Pancreas (tissue), 10 donors: ENCODE results near the gene SMIM22. TPM values are rescaled to one million over a fixed set of nuclear protein-coding genes. Genes with fewer than 3 reads are reported as not detected.

Source experiments
- ATAC-seq, 4 donors: fragments of 200-7000 bp; cut with Tn5 transposase; one replicate each; pipeline versions ENCODE4 v1.8.0 to v1.9.1; 2020; ENCODE audit warnings: mild to moderate bottlenecking in 4 of 4, moderate library complexity in 4 of 4
- DNase-seq, 6 donors: peaks; one replicate each; pipeline ENCODE4 v3.0.0-alpha.2; 2020
- FAIRE-seq: peaks from 2 replicates; lab custom pipeline; 2012; peaks lifted over from hg19 to GRCh38; lab: Jason Lieb, UNC
- H3K27ac ChIP-seq, 4 donors: fragments of 200-600 bp; sonication (generic); 1 replicate in 3 of 4; 2 replicates in 1 of 4; pipeline versions ENCODE4 v1.5.0 to v1.8.0; 2020
- H3K27me3 ChIP-seq, 4 donors: fragments of 200-600 bp; one replicate each; pipeline ENCODE4 v1.8.0; 2021
- H3K36me3 ChIP-seq, 3 donors: fragments of 200-600 bp; sonication (generic) in 1 of 3; one replicate each; pipeline versions ENCODE4 v1.5.0 to v1.8.0; 2020 to 2021
- H3K4me1 ChIP-seq, 3 donors: fragments of 200-600 bp; one replicate each; pipeline ENCODE4 v1.8.0; 2021
- H3K4me3 ChIP-seq, 4 donors: fragments of 200-600 bp; sonication (generic) in 2 of 4; one replicate each; pipeline versions ENCODE4 v1.5.0 to v1.8.0; 2020 to 2021
- H3K9me3 ChIP-seq, 4 donors: fragments of 200-600 bp; one replicate each; pipeline ENCODE4 v1.8.0; 2021
- CTCF ChIP-seq, 4 donors: fragments of 200-600 bp; sonication (generic) in 3 of 4; IDR thresholded peaks; one replicate each; pipeline versions ENCODE4 v1.5.0 to v1.8.0; 2021; ENCODE audit warnings: antibody characterized with exemption in 4 of 4
- WGBS, 2 donors: extraction: QIAGEN DNeasy Blood & Tissue Kit; methylation state at CpG; one replicate each; pipeline ENCODE4 v1.1.7; 2013; 5-methylcytosine and 5-hydroxymethylcytosine counted together
- intact Hi-C, 3 donors: fragments of 100-400 bp; cut with DNase I; formaldehyde crosslinking; loops; one replicate each; pipeline versions ENCODE4 v1.11.1 to v1.14.2; 2022
- polyA plus RNA-seq, 2 donors: library from polyadenylated mRNA; stranded (reverse); fragments of 200-250 nt; gene quantifications; one replicate each; pipeline ENCODE4 v1.2.3, GENCODE V29; 2013
- total RNA-seq, 6 donors: library from RNA; stranded (reverse); fragmentation: NEBNext Ultra II Directional in 4 of 6; extraction: Animal tissue kit (Norgen Biotek cat#: 25700) in 4 of 6; gene quantifications; one replicate each; pipeline versions ENCODE4 v1.2.1 to v1.2.4, GENCODE V29; 2021 to 2023
- donor health status: healthy with polysubstance abuse.
- donor health status: DM: no; HTN: no; CAD: no; lungs with moderate emphysema.
- donor health status: DM: no; HTN: no; CAD: no.
- donor health status: control.
- donor health status: control.
- donor health status: Bipolar disorder and iron deficiency.
- donor health status: DM: yes; HTN: yes; CAD: no.
- donor health status: DM: no; HTN: no; CAD: no.
- donor health status: DM: no; HTN: no; CAD: no.
- donor health status: DM: yes; HTN: yes; CAD: no.

The SMIM22 gene
- total and polyA plus RNA-seq, 8 donors = 49.2 to 367 (median 65.5) TPM

DNA sequence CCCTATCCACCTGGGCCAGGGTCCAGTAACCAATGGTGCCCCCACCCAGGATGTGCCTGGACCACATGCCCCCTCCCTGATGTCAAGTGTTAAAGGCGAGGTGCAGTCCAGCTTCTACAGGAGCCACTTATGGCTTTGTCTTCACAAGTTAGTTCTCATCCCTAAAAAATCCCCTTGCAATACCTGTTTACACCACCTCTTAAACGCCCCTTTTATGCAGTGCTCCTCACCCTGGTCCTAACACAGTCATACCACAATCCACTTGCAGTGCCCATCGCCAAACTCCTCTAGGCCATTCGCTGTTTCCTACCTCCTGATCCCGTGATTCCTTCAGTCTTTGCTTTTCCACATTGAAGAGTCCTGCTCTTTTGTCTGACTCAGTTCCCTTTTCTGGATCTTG, 44.8 kb downstream of the SMIM22 start:
- ATAC-seq = no peak
- peaks cover 4 to 56% (median 5%) of the 10 kb centered on the region in 3 donors for H3K36me3 ChIP-seq
- 90 to 96% methylated on average over 5 of the region's 5 CpGs for WGBS, 2 donors

GRCh38 chr16:4840984-4841383, 45.8 kb downstream of the SMIM22 start:
- peaks cover 6 to 11% (median 11%) of the 10 kb centered on the region in 3 donors for H3K4me1 ChIP-seq
- DNase-seq (no peak), FAIRE-seq (no peak), ATAC-seq (no peak)
- TF ChIP-seq CTCF (IDR thresholded peaks at IDR 0.05) = no peak
- peaks cover 4 to 51% (median 5%) of the 10 kb centered on the region in 3 donors for H3K36me3 ChIP-seq
- H3K9me3 ChIP-seq = no peaks in the 10 kb centered on the region
- H3K27ac ChIP-seq = no peak overlapping the region
- H3K27me3 ChIP-seq = no peaks in the 10 kb centered on the region
- intact Hi-C loops = loop anchor here in 1 of 3 donors (10.0 kb wide), 1 partner anchor 114 kb away; the partner anchor contains the start of gene SEC14L5
- no peak overlapping the region for H3K4me3 ChIP-seq
- 73 to 76% methylated on average over 5 of the region's 5 CpGs for WGBS, 2 donors

More for the DNA sequence above, 44.8 kb downstream of the SMIM22 start:
- Histone ChIP-seq H3K4me1 (peaks cover 0 to under 1% (median under 1%) of the 10 kb centered on the region in 3 donors), H3K27me3 (no peaks in the 10 kb centered on the region), H3K9me3 (no peaks in the 10 kb centered on the region), H3K4me3 (no peak overlapping the region), H3K27ac (no peak overlapping the region)
- intact Hi-C loops = loop anchor here in 1 of 3 donors (10.0 kb wide), 1 partner anchor 115 kb away; the partner anchor contains the start of gene SEC14L5
- no peak for TF ChIP-seq CTCF (IDR thresholded peaks at IDR 0.05)
- DNase-seq (no peak), FAIRE-seq (no peak)

Other genes starting within 250 kb of the SMIM22 start
- gene C16orf96, start 239.0 kb upstream of the SMIM22 start, total RNA-seq = under 1 TPM; 0.28 to 0.47 (median 0.34) TPM
- under 1 TPM; 0.30 to 0.31 TPM for gene C16orf96, start 239.0 kb upstream of the SMIM22 start, polyA plus RNA-seq
- 10 to 100 TPM in 5 of 6 donors, 1 to 10 TPM in 1; 9.1 to 19.4 (median 14.3) TPM for gene UBALD1, start 180.5 kb upstream of the SMIM22 start, total RNA-seq
- gene UBALD1, start 180.5 kb upstream of the SMIM22 start, polyA plus RNA-seq = 10 to 100 TPM; 29.3 to 42.5 TPM
- 10 to 100 TPM; 29.0 to 43.8 (median 33.0) TPM for gene MGRN1, start 170.5 kb upstream of the SMIM22 start, total RNA-seq
- 10 to 100 TPM; 17.2 to 29.9 TPM for gene MGRN1, start 170.5 kb upstream of the SMIM22 start, polyA plus RNA-seq
- gene NUDT16L1, start 101.8 kb upstream of the SMIM22 start, total RNA-seq = 10 to 100 TPM in 5 of 6 donors, 1 to 10 TPM in 1; 7.0 to 16.5 (median 12.8) TPM
- 10 to 100 TPM; 17.3 to 32.3 TPM for gene NUDT16L1, start 101.8 kb upstream of the SMIM22 start, polyA plus RNA-seq
- gene ANKS3, start 61.1 kb upstream of the SMIM22 start, total RNA-seq = 10 to 100 TPM in 5 of 6 donors, 1 to 10 TPM in 1; 8.7 to 20.4 (median 11.7) TPM
- 10 to 100 TPM; 56.8 to 69.1 TPM for gene ANKS3, start 61.1 kb upstream of the SMIM22 start, polyA plus RNA-seq
- gene DNAAF8, start 60.8 kb upstream of the SMIM22 start, total RNA-seq = 1 to 10 TPM in 1 of 6 donors, under 1 TPM in 5; 0.23 to 1.0 (median 0.58) TPM
- gene DNAAF8, start 60.8 kb upstream of the SMIM22 start, polyA plus RNA-seq = 1 to 10 TPM in 1 of 2 donors, under 1 TPM in 1; 0.52 to 1.0 TPM
- 10 to 100 TPM in 1 of 6 donors, 1 to 10 TPM in 5; 5.5 to 10.0 (median 7.2) TPM for gene ZNF500, start 28.2 kb upstream of the SMIM22 start, total RNA-seq
- gene ZNF500, start 28.2 kb upstream of the SMIM22 start, polyA plus RNA-seq = 10 to 100 TPM in 1 of 2 donors, 1 to 10 TPM in 1; 6.5 to 14.1 TPM
- gene SEPTIN12, start 7.0 kb upstream of the SMIM22 start, total RNA-seq = not detected
- 1 to 10 TPM in 1 of 2 donors, not detected in 1; 1.4 TPM for gene SEPTIN12, start 7.0 kb upstream of the SMIM22 start, polyA plus RNA-seq
- 10 to 100 TPM; 12.3 to 18.3 (median 13.0) TPM for gene ROGDI, start 7.3 kb downstream of the SMIM22 start, total RNA-seq
- 10 to 100 TPM; 55.0 to 63.0 TPM for gene ROGDI, start 7.3 kb downstream of the SMIM22 start, polyA plus RNA-seq
- 10 to 100 TPM; 27.2 to 58.6 (median 40.4) TPM for gene GLYR1, start 51.9 kb downstream of the SMIM22 start, total RNA-seq
- 10 to 100 TPM; 33.0 to 41.4 TPM for gene GLYR1, start 51.9 kb downstream of the SMIM22 start, polyA plus RNA-seq
- gene UBN1, start 52.1 kb downstream of the SMIM22 start, total RNA-seq = 10 to 100 TPM; 10.4 to 17.3 (median 12.4) TPM
- gene UBN1, start 52.1 kb downstream of the SMIM22 start, polyA plus RNA-seq = 10 to 100 TPM in 1 of 2 donors, 1 to 10 TPM in 1; 8.0 to 10.1 TPM
- 10 to 100 TPM; 10.4 to 19.8 (median 12.9) TPM for gene PPL, start 141.8 kb downstream of the SMIM22 start, total RNA-seq
- 10 to 100 TPM; 15.7 to 27.2 TPM for gene PPL, start 141.8 kb downstream of the SMIM22 start, polyA plus RNA-seq
- under 1 TPM; 0.22 to 0.79 (median 0.62) TPM for gene SEC14L5, start 163.0 kb downstream of the SMIM22 start, total RNA-seq
- under 1 TPM; 0.27 to 0.40 TPM for gene SEC14L5, start 163.0 kb downstream of the SMIM22 start, polyA plus RNA-seq
- gene NAGPA, start 238.6 kb downstream of the SMIM22 start, total RNA-seq = 1 to 10 TPM; 3.7 to 7.0 (median 6.4) TPM
- 10 to 100 TPM in 1 of 2 donors, 1 to 10 TPM in 1; 8.3 to 10.0 TPM for gene NAGPA, start 238.6 kb downstream of the SMIM22 start, polyA plus RNA-seq